K562 (cell line): ENCODE measurements around the gene CEMIP2. TPM values are rescaled to one million over a fixed set of nuclear protein-coding genes. Genes with fewer than 3 reads are reported as not detected.
A peak's percentile ranks its signal among the peaks of the same experiment; 100 is the strongest.

Experiments
- ADNP ChIP-seq: fragments of 200-800 bp; sonication (Bioruptor generic); IDR thresholded peaks from 2 replicates; pipeline ENCODE4 v1.6.1; 2016; ENCODE audit warnings: missing genetic modification characterization, missing compliant biosample characterization
- ATF3 ChIP-seq, 2 experiments: fragments of 450-650 bp in 1 of 2; sonication (generic) in 1 of 2; formaldehyde crosslinking in 1 of 2; IDR thresholded peaks in 1 of 2; conservative IDR thresholded peaks in 1 of 2; 2 replicates each; pipeline versions ENCODE4 v1.6.1 to v1.8.1; 2016 to 2023; ENCODE audit warnings: mild to moderate bottlenecking in 2 of 2, moderate library complexity in 2 of 2, inconsistent platforms in 1 of 2, missing genetic modification reagents in 1 of 2
- CTCF ChIP-seq, 3 experiments: IDR thresholded peaks in 2 of 3; conservative IDR thresholded peaks in 1 of 3; 2 replicates each; pipeline ENCODE4 v1.5.1; 2011 to 2012; ENCODE audit warnings: low read length in 3 of 3, mild to moderate bottlenecking in 3 of 3, control low read depth in 2 of 3, improper control_type of control experiment in 1 of 3, inconsistent platforms in 1 of 3, low read depth in 1 of 3, mixed read lengths in 1 of 3, moderate library complexity in 1 of 3; ENCODE audit not compliant: insufficient read depth in 2 of 3
- CXXC5 ChIP-seq: fragments of 250-450 bp; sonication (Bioruptor Pico); IDR thresholded peaks from 2 replicates; pipeline ENCODE4 v1.8.0; 2022; ENCODE audit warnings: inconsistent platforms, mild to moderate bottlenecking, moderate library complexity
- FOXA1 ChIP-seq: fragments of 450-650 bp; IDR thresholded peaks from 2 replicates; pipeline ENCODE4 v1.6.1; 2016; ENCODE audit warnings: mild to moderate bottlenecking, borderline replicate concordance
- HLTF ChIP-seq: fragments of 450-650 bp; IDR thresholded peaks from 2 replicates; pipeline ENCODE4 v1.6.1; 2016
- HNRNPUL1 ChIP-seq: fragments of 200-400 bp; formaldehyde crosslinking; IDR thresholded peaks from 2 replicates; pipeline ENCODE4 v1.6.1; 2017; ENCODE audit warnings: low read length
- MBD2 ChIP-seq: sonication (generic); IDR thresholded peaks from 2 replicates; pipeline ENCODE4 v1.6.1; 2016; ENCODE audit warnings: low read depth, borderline replicate concordance
- MCM7 ChIP-seq, 2 experiments: fragments of 450-650 bp; IDR thresholded peaks; 2 replicates each; pipeline ENCODE4 v1.6.1; 2016 to 2018
- MXD1 ChIP-seq: fragments of 250-450 bp; sonication (Bioruptor Pico); IDR thresholded peaks from 2 replicates; pipeline ENCODE4 v1.8.0; 2021; ENCODE audit warnings: borderline replicate concordance, mild to moderate bottlenecking, moderate library complexity; ENCODE audit not compliant: poor library complexity, severe bottlenecking
- MYC ChIP-seq, 2 experiments: fragments of 250-450 bp in 1 of 2; sonication (Bioruptor Pico) in 1 of 2; IDR thresholded peaks; 2 replicates each; pipeline versions ENCODE4 v1.5.1 to v1.6.1; 2012 to 2021; ENCODE audit warnings: low read depth in 2 of 2, borderline replicate concordance in 1 of 2, improper control_type of control experiment in 1 of 2, low read length in 1 of 2, mild to moderate bottlenecking in 1 of 2, moderate library complexity in 1 of 2
- RBM22 ChIP-seq: fragments of 200-400 bp; formaldehyde crosslinking; IDR thresholded peaks from 2 replicates; pipeline ENCODE4 v1.6.1; 2018; ENCODE audit warnings: low read length, low read depth; ENCODE audit not compliant: poor library complexity, severe bottlenecking
- RBM25 ChIP-seq: fragments of 200-400 bp; formaldehyde crosslinking; IDR thresholded peaks from 2 replicates; pipeline ENCODE4 v1.6.1; 2018; ENCODE audit warnings: low read length, low read depth, moderate library complexity; ENCODE audit not compliant: severe bottlenecking
- SRSF7 ChIP-seq: fragments of 200-400 bp; formaldehyde crosslinking; optimal IDR thresholded peaks from 2 replicates; pipeline ENCODE3; 2017; ENCODE audit warnings: mild to moderate bottlenecking, low read depth, low read length
- TCF7L2 ChIP-seq: fragments of 150-350 bp; IDR thresholded peaks from 2 replicates; pipeline ENCODE4 v1.6.1; 2016; ENCODE audit warnings: low read depth, mild to moderate bottlenecking, low read length, moderate library complexity
- TRIM24 ChIP-seq, 2 experiments: fragments of 450-650 bp; IDR thresholded peaks; 2 replicates each; pipeline ENCODE4 v1.6.1; 2016
- ZNF280B ChIP-seq: fragments of 250-450 bp; sonication (Bioruptor Pico); IDR thresholded peaks from 2 replicates; pipeline ENCODE4 v1.5.1; 2021; ENCODE audit warnings: mild to moderate bottlenecking
- polyA plus RNA-seq, 8 experiments: library from polyadenylated mRNA; depleted of rRNA in 4 of 8; stranded (reverse) in 5 of 8; unstranded in 3 of 8; fragments of >200 nt; fragmentation: Nextera tagmentation in 2 of 8; fragmentation: Illumina TruSeq in 1 of 8; extraction: Ambion mirVana in 2 of 8; extraction: Trizol in 1 of 8; gene quantifications; 2 replicates each; pipeline versions ENCODE4 v1.2.1 to v1.2.3, GENCODE V29; 2011 to 2014; ENCODE audit warnings: inconsistent platforms in 1 of 8, missing spikeins in 1 of 8
- total RNA-seq, 7 experiments: library from RNA; depleted of rRNA in 6 of 7; stranded (reverse); fragments of >200 nt in 6 of 7; fragmentation: Illumina TruSeq in 2 of 7; extraction: Trizol in 2 of 7; gene quantifications; 2 replicates each; pipeline versions ENCODE4 v1.2.1 to v1.2.3, GENCODE V29; 2011 to 2021; ENCODE audit warnings: low replicate concordance in 1 of 7
- TF ChIP-seq, protein P1 (sequence below): fragments of 150-350 bp; IDR thresholded peaks from 2 replicates; pipeline ENCODE4 v1.6.1; 2014; ENCODE audit warnings: low read depth, mild to moderate bottlenecking, low read length, borderline replicate concordance

Gene CEMIP2
- total and polyA plus RNA-seq, 9 of the 15 experiments (the other 6 are each of a cell fraction or from before 2014, with no cell fraction given), result 5.4 to 29.9 (median 14.2) TPM

DNA sequence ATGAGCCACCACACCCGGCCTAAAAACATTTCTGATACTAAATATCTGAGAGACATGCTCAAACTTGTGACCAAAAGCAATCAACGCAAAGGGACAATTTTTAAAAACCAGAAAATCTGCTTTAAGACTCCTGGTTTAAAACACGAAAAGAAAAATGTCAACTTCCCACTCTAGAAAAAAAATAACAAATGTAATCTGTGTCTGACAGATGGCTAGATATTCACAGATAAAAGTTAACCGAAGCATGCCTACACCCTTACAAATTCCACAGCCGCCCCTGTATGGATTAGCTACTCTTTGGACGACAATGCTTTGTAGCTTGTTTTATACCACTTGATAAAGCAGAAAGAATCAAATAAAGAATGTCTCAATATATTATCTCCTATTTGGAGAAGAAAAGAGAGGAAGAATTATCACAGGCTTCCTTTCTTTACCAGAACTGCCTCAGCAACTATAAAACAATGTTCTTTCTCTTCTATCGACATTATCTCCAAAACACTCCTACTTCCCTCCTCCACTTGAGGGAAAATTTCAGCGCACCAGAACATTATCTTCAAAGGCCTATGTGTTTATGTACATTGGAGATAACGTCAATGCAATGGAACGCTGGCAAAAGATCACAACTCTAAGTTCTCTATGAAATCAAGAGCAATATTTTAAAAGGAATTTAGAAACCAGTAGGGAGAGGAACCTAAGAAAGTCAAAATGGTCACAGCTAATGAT is 26.2 kb downstream of the CEMIP2 start (continued):
- TF ChIP-seq ZNF280B (CRISPR knock-in tag), result no peak
- no peak for TF ChIP-seq MXD1 (CRISPR knock-in tag)
- peak; percentile 43 for TF ChIP-seq CXXC5 (CRISPR knock-in tag)
- TF ChIP-seq SRSF7, result no peak
- TF ChIP-seq RBM22, result no peak
- TF ChIP-seq CTCF (IDR thresholded peaks at IDR 0.05 in 2 of 3, conservative IDR thresholded peaks at IDR 0.05 in 1 of 3; ENCODE audit: insufficient read depth in 2 of 3, low read depth in 1 of 3, low read length in 3 of 3), result no peak
- peak; percentile 66; the same call in 1 of the 2 replicates for TF ChIP-seq TCF7L2
- TF ChIP-seq MBD2, result peak; percentile 72
- TF ChIP-seq MCM7 (IDR thresholded peaks at IDR 0.05), result no peak
- TF ChIP-seq ADNP (tag), result 0 out of 2 replicates have a peak, but pooled peaks have one; percentile 16
- peak; percentile 46; the same call in 1 of the 2 replicates for TF ChIP-seq ATF3 (IDR thresholded peaks at IDR 0.05)
- TF ChIP-seq ATF3 (CRISPR knock-in tag; conservative IDR thresholded peaks at IDR 0.05), result no peak
- TF ChIP-seq HNRNPUL1, result no peak
- TF ChIP-seq MYC (IDR thresholded peaks at IDR 0.05; ENCODE audit: low read depth, low read length), result 0 out of 2 replicates have a peak, but pooled peaks have one; percentile 24
- no peak for TF ChIP-seq MYC (CRISPR knock-in tag; IDR thresholded peaks at IDR 0.05; ENCODE audit: borderline replicate concordance, low read depth)
- TF ChIP-seq, protein P1, sequence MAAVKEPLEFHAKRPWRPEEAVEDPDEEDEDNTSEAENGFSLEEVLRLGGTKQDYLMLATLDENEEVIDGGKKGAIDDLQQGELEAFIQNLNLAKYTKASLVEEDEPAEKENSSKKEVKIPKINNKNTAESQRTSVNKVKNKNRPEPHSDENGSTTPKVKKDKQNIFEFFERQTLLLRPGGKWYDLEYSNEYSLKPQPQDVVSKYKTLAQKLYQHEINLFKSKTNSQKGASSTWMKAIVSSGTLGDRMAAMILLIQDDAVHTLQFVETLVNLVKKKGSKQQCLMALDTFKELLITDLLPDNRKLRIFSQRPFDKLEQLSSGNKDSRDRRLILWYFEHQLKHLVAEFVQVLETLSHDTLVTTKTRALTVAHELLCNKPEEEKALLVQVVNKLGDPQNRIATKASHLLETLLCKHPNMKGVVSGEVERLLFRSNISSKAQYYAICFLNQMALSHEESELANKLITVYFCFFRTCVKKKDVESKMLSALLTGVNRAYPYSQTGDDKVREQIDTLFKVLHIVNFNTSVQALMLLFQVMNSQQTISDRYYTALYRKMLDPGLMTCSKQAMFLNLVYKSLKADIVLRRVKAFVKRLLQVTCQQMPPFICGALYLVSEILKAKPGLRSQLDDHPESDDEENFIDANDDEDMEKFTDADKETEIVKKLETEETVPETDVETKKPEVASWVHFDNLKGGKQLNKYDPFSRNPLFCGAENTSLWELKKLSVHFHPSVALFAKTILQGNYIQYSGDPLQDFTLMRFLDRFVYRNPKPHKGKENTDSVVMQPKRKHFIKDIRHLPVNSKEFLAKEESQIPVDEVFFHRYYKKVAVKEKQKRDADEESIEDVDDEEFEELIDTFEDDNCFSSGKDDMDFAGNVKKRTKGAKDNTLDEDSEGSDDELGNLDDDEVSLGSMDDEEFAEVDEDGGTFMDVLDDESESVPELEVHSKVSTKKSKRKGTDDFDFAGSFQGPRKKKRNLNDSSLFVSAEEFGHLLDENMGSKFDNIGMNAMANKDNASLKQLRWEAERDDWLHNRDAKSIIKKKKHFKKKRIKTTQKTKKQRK, result no peak
- TF ChIP-seq FOXA1, result no peak
- TF ChIP-seq RBM25, result no peak
- TF ChIP-seq TRIM24 (IDR thresholded peaks at IDR 0.05), result peak; percentile 63 to 85; a peak in 3 of 4 replicates
- TF ChIP-seq HLTF, result no peak
